ENCODE data around the gene SMPD3. TPM values are rescaled to one million over a fixed set of nuclear protein-coding genes. Genes with fewer than 3 reads are reported as not detected.

SMPD3 gene
- total and polyA plus RNA-seq, 2 of the 4 experiments (the other 2 are of a cell fraction): not detected

DNA sequence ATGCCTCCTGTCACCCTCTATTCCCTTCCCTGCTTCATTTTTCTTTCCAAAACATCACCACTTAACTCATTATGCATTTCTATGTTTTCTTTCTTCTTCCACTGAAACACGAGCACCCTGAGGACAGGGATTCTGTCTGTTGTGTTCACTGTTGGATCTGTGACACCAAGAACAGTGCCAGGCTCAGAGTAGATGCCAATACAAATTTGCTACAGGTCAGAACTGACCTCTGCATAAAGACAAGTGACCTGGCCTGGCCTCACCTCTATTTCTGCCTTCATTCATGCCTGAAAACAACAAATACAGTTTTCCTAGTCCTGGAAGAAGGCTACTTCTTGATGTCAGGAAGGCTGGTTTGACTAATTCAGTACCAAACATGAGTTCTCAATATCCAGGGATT lies 45.1 kb downstream of the SMPD3 start:
- Histone ChIP-seq H2BK5ac (ENCODE audit: low read depth, low read length, poor library complexity, severe bottlenecking) (no peak overlapping the region), H3K23ac (ENCODE audit: low read depth, low read length) (no peak overlapping the region), H3K18ac (ENCODE audit: low read depth, low read length) (no peak overlapping the region), H3K4me3 (ENCODE audit: insufficient read depth, low read depth, low read length) (no peak overlapping the region), H4K5ac (ENCODE audit: low read depth, low read length) (no peak overlapping the region), H3K36me3 (ENCODE audit: control insufficient read depth, insufficient read depth, low read length) (no peaks in the 10 kb centered on the region), H2AFZ (replicated peaks; ENCODE audit: low read length, poor library complexity) (no peak overlapping the region), H3K4me2 (ENCODE audit: low read depth, low read length) (no peak overlapping the region), H4K20me1 (ENCODE audit: insufficient read depth, low read length) (no peaks in the 10 kb centered on the region), H3K4me1 (ENCODE audit: control insufficient read depth, insufficient read depth, low read length) (peaks cover 11% of the 10 kb centered on the region; the same call in 1 of the 2 replicates), H3K9ac (ENCODE audit: low read depth, low read length) (no peak overlapping the region), H2AK9ac (replicated peaks; ENCODE audit: low read depth, low read length, poor library complexity) (no peak overlapping the region), H3K14ac (replicated peaks; ENCODE audit: low read depth, low read length) (no peak overlapping the region), H3K9me3 (ENCODE audit: control insufficient read depth, insufficient read depth, low read length) (no peaks in the 10 kb centered on the region), H4K91ac (ENCODE audit: insufficient read depth, low read depth, low read length) (no peak overlapping the region), H2BK20ac (ENCODE audit: low read depth, low read length) (no peak overlapping the region), H3K9me1 (ENCODE audit: insufficient read depth, low read length) (peaks cover 13% of the 10 kb centered on the region), H3K27ac (ENCODE audit: insufficient read depth, low read length) (no peak overlapping the region), H3K27me3 (ENCODE audit: control insufficient read depth, insufficient read depth, low read length) (no peaks in the 10 kb centered on the region), H3K4ac (ENCODE audit: low read depth, low read length) (no peak overlapping the region), H2BK120ac (ENCODE audit: low read depth, low read length) (no peak overlapping the region), H3K56ac (ENCODE audit: extremely low read depth, insufficient read depth, low read length) (no peak overlapping the region), H3K79me1 (ENCODE audit: low read depth in 1 of 2, low read length in 2 of 2) (no peaks in the 10 kb centered on the region), H2AK5ac (ENCODE audit: low read depth, low read length) (no peak overlapping the region), H2BK15ac (ENCODE audit: low read depth, low read length) (no peak overlapping the region), H4K8ac (ENCODE audit: low read depth in 2 of 2, low read length in 2 of 2) (no peak overlapping the region)
- intact Hi-C loops (cut with micrococcal nuclease) (no loop called here), dilution Hi-C loops (cut with HindIII; ENCODE audit: low sequenced_read_pairs, unreplicated experiment) (no loop called here), in situ Hi-C loops (cut with MboI; ENCODE audit: low sequenced_read_pairs) (no loop called here)
- BruUV-seq (replicated peaks): no TSS peak
- ATAC-seq (ENCODE audit: low read depth) (no peak), DNase-seq (no peak)
- CTCF ChIA-PET: interaction anchor here (1.0 kb wide), 1 partner anchor 15 kb away, joined by 3 read pairs; no protein-coding TSS in a partner anchor
- POLR2A ChIA-PET (ENCODE audit: unreplicated experiment): no interaction called here
- no CpG with 5 or more reads among the region's 1 CpG for WGBS, 2 experiments (ENCODE audit: extremely low coverage in 2 of 2, insufficient read length in 1 of 2)
- TF ChIP-seq, protein P1, sequence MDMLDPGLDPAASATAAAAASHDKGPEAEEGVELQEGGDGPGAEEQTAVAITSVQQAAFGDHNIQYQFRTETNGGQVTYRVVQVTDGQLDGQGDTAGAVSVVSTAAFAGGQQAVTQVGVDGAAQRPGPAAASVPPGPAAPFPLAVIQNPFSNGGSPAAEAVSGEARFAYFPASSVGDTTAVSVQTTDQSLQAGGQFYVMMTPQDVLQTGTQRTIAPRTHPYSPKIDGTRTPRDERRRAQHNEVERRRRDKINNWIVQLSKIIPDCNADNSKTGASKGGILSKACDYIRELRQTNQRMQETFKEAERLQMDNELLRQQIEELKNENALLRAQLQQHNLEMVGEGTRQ (IDR thresholded peaks at IDR 0.05; ENCODE audit: low read depth, low read length): no peak
- TF ChIP-seq POLR2A (IDR thresholded peaks at IDR 0.05; ENCODE audit: low read depth, low read length) (no peak), CEBPB (IDR thresholded peaks at IDR 0.05; ENCODE audit: low read depth, low read length) (no peak)

All from IMR-90 (cell line).